ENCODE results near the gene CD68. TPM values are rescaled to one million over a fixed set of nuclear protein-coding genes. Genes with fewer than 3 reads are reported as not detected.
A peak's percentile ranks its signal among the peaks of the same experiment; 100 is the strongest.

CD68 gene
- total RNA-seq, 1 donor from 2014 or later = 0.49 TPM

- H3K4me3 Mint-ChIP-seq = peak overlapping the region; percentile 75
- TF ChIP-seq CTCF (conservative IDR thresholded peaks at IDR 0.05) = no peak
- no peak overlapping the region for H3K27ac Mint-ChIP-seq (ENCODE audit: unreplicated experiment)
- no peaks in the 10 kb centered on the region for H3K9me3 Mint-ChIP-seq
- H3K27me3 Mint-ChIP-seq (ENCODE audit: low read depth) = peaks cover 2% of the 10 kb centered on the region
- no peak for DNase-seq (ENCODE audit: low read depth, low spot score)
- H3K36me3 Mint-ChIP-seq (ENCODE audit: low read depth) = no peaks in the 10 kb centered on the region
- peaks cover 46% of the 10 kb centered on the region for H3K4me1 Mint-ChIP-seq
Measured at GRCh38 chr17:7611635-7612293, 32.3 kb downstream of the CD68 start.

- H3K27ac Mint-ChIP-seq (ENCODE audit: unreplicated experiment) = no peak overlapping the region
- H3K36me3 Mint-ChIP-seq (ENCODE audit: low read depth) = no peaks in the 10 kb centered on the region
- peak overlapping the region; percentile 75 for H3K4me3 Mint-ChIP-seq
- no peaks in the 10 kb centered on the region for H3K9me3 Mint-ChIP-seq
- no peak for TF ChIP-seq CTCF (conservative IDR thresholded peaks at IDR 0.05)
- DNase-seq (ENCODE audit: low read depth, low spot score) = no peak
- H3K4me1 Mint-ChIP-seq = peaks cover 46% of the 10 kb centered on the region
- H3K27me3 Mint-ChIP-seq (ENCODE audit: low read depth) = peaks cover 2% of the 10 kb centered on the region
Measured at GRCh38 chr17:7612294-7612640, 32.8 kb downstream of the CD68 start.

GRCh38 chr17:7613769-7614424 lies 34.5 kb downstream of the CD68 start:
- peak overlapping the region; percentile 60 for H3K27ac Mint-ChIP-seq (ENCODE audit: unreplicated experiment)
- no peaks in the 10 kb centered on the region for H3K9me3 Mint-ChIP-seq

GRCh38 chr17:7614425-7615264 lies 35.2 kb downstream of the CD68 start, which contains the start of gene FXR2:
Gene FXR2, minus strand, starts transcription at chr17:7614897. Its CDS starts 365 bp downstream, at chr17:7614532.
- Mint-ChIP-seq H3K27ac (ENCODE audit: unreplicated experiment) (peak within 1 kb of the TSS; percentile 84), H3K4me3 (peak within 1 kb of the TSS; percentile 95), H3K9me3 (no peaks in the 10 kb centered on the region), H3K27me3 (ENCODE audit: low read depth) (peaks cover 2% of the 10 kb centered on the region), H3K4me1 (peaks cover 42% of the 10 kb centered on the region), H3K36me3 (ENCODE audit: low read depth) (no peaks in the 10 kb centered on the region)
- peak; percentile 98 for DNase-seq (ENCODE audit: low read depth, low spot score)
- peak; percentile 64 for TF ChIP-seq CTCF (conservative IDR thresholded peaks at IDR 0.05)

More at GRCh38 chr17:7613769-7614424, 34.5 kb downstream of the CD68 start:
- Mint-ChIP-seq H3K27me3 (ENCODE audit: low read depth) (peaks cover 2% of the 10 kb centered on the region), H3K4me3 (peak overlapping the region; percentile 89), H3K36me3 (ENCODE audit: low read depth) (no peaks in the 10 kb centered on the region), H3K4me1 (peaks cover 46% of the 10 kb centered on the region)
- no peak for DNase-seq (ENCODE audit: low read depth, low spot score)
- no peak for TF ChIP-seq CTCF (conservative IDR thresholded peaks at IDR 0.05)

GRCh38 chr17:7615265-7615747 lies 35.9 kb downstream of the CD68 start:
- TF ChIP-seq CTCF (conservative IDR thresholded peaks at IDR 0.05) = no peak
- Mint-ChIP-seq H3K4me3 (peak overlapping the region; percentile 95), H3K36me3 (ENCODE audit: low read depth) (no peaks in the 10 kb centered on the region), H3K27me3 (ENCODE audit: low read depth) (peaks cover 2% of the 10 kb centered on the region), H3K27ac (ENCODE audit: unreplicated experiment) (peak overlapping the region; percentile 84), H3K4me1 (peaks cover 39% of the 10 kb centered on the region), H3K9me3 (no peaks in the 10 kb centered on the region)
- no peak for DNase-seq (ENCODE audit: low read depth, low spot score)
